Measurements from ENCODE around the gene FOXD4L4.
"Not testable (repeated sequence)": the region's sequence is repeated elsewhere in the genome, so short reads cannot be mapped to it uniquely, and the experiment has no call there.

Gene FOXD4L4

GRCh38 chr9:65737096-65737564 is at the start of gene FOXD4L4:
Gene FOXD4L4, plus strand, starts transcription at chr9:65737146. Its CDS starts 0 bp downstream, at chr9:65737146.
- not testable (repeated sequence) for DNase-seq

GRCh38 chr9:65703550-65703949 is 33.4 kb upstream of the FOXD4L4 start:
- DNase-seq: not testable (repeated sequence)

GRCh38 chr9:65714445-65714844 is 22.5 kb upstream of the FOXD4L4 start:
- DNase-seq: not testable (repeated sequence)

- DNase-seq: not testable (repeated sequence)
These were observed 1.2 kb downstream of the FOXD4L4 start for GRCh38 chr9:65738133-65738532.
